Fibroblast of lung (primary cell): ENCODE measurements around the gene SLC22A14. TPM values are rescaled to one million over a fixed set of nuclear protein-coding genes. Genes with fewer than 3 reads are reported as not detected.

Source experiments
- DNase-seq, 2 donors: peaks; one replicate each; pipeline versions ENCODE4 v3.0.0 to v3.0.0-alpha.2; 2010; ENCODE audit warnings: low read depth in 2 of 2
- H2AFZ ChIP-seq: 2 replicates; pipeline ENCODE4 v1.5.1; 2012; ENCODE audit warnings: low read length, control low read depth, inconsistent platforms
- H3K27ac ChIP-seq: 2 replicates; pipeline ENCODE4 v1.5.1; 2011; ENCODE audit warnings: low read length, control low read depth; ENCODE audit not compliant: insufficient read depth
- H3K27me3 ChIP-seq: 2 replicates; pipeline ENCODE4 v1.5.1; 2011; ENCODE audit warnings: mild to moderate bottlenecking, low read length; ENCODE audit not compliant: control insufficient read depth, insufficient read depth
- H3K36me3 ChIP-seq: 2 replicates; pipeline ENCODE4 v1.5.1; 2011; ENCODE audit warnings: low read length; ENCODE audit not compliant: control insufficient read depth, insufficient read depth
- H3K4me1 ChIP-seq: 2 replicates; pipeline ENCODE4 v1.5.1; 2011; ENCODE audit warnings: low read length; ENCODE audit not compliant: control insufficient read depth, insufficient read depth; ENCODE audit errors: extremely low read depth
- H3K4me2 ChIP-seq: 2 replicates; pipeline ENCODE4 v1.5.1; 2011; ENCODE audit warnings: low read length, control low read depth; ENCODE audit not compliant: insufficient read depth; ENCODE audit errors: extremely low read depth
- H3K4me3 ChIP-seq, 4 experiments: fragments of 200-600 bp in 1 of 4; sonication (generic) in 1 of 4; replicated peaks in 1 of 4; 2 replicates each; pipeline ENCODE4 v1.5.1; 2011 to 2016; ENCODE audit warnings: low read length in 4 of 4, low read depth in 3 of 4, mild to moderate bottlenecking in 3 of 4, control low read depth in 2 of 4, inconsistent platforms in 1 of 4, mixed read lengths in 1 of 4; ENCODE audit not compliant: insufficient read depth in 1 of 4; ENCODE audit errors: control extremely low read depth in 1 of 4
- H3K79me2 ChIP-seq: 2 replicates; pipeline ENCODE4 v1.5.1; 2012; ENCODE audit warnings: mild to moderate bottlenecking, low read length, inconsistent platforms; ENCODE audit not compliant: control insufficient read depth, insufficient read depth
- H3K9ac ChIP-seq: 2 replicates; pipeline ENCODE4 v1.5.1; 2011; ENCODE audit warnings: mild to moderate bottlenecking, low read length, control low read depth; ENCODE audit not compliant: insufficient read depth
- H3K9me3 ChIP-seq: 2 replicates; pipeline ENCODE4 v1.5.1; 2012; ENCODE audit warnings: low read depth, low read length; ENCODE audit not compliant: control insufficient read depth, insufficient read depth
- H4K20me1 ChIP-seq: 2 replicates; pipeline ENCODE4 v1.5.1; 2011; ENCODE audit warnings: low read length; ENCODE audit not compliant: control insufficient read depth, insufficient read depth; ENCODE audit errors: extremely low read depth
- EZH2 ChIP-seq: IDR thresholded peaks from 2 replicates; pipeline ENCODE4 v1.5.1; 2012; ENCODE audit warnings: low read length, control low read depth, mild to moderate bottlenecking; ENCODE audit errors: missing control alignments
- polyA plus RNA-seq, 2 donors: library from polyadenylated mRNA; depleted of rRNA in 1 of 2; stranded (reverse) in 1 of 2; unstranded in 1 of 2; fragments of >200 nt; gene quantifications; 2 replicates each; pipeline ENCODE4 v1.2.1, GENCODE V29; 2011 to 2012; ENCODE audit warnings: missing spikeins in 1 of 2
- total RNA-seq: library from RNA; depleted of rRNA; stranded (reverse); fragments of >200 nt; gene quantifications from 2 replicates; pipeline ENCODE4 v1.2.1, GENCODE V29; 2014
- TF ChIP-seq, protein P1 (sequence below), 2 donors: IDR thresholded peaks in 1 of 2; conservative IDR thresholded peaks in 1 of 2; 1 replicate in 1 of 2; 2 replicates in 1 of 2; pipeline ENCODE4 v1.5.1; 2011 to 2012; ENCODE audit warnings: low read length in 2 of 2, control low read depth in 1 of 2, inconsistent platforms in 1 of 2, low read depth in 1 of 2, mild to moderate bottlenecking in 1 of 2

The SLC22A14 gene
- total and polyA plus RNA-seq, 2 donors (not counting 1 experiment from before 2014, with no cell fraction given), result 0.17 TPM; not detected in 1

GRCh38 chr3:38253704-38254103 lies 28.4 kb upstream of the SLC22A14 start:
- Histone ChIP-seq H3K27ac (no peak overlapping the region), H3K9me3 (no peaks in the 10 kb centered on the region), H3K27me3 (no peaks in the 10 kb centered on the region), H3K79me2 (no peaks in the 10 kb centered on the region), H3K4me2 (no peak overlapping the region), H3K4me1 (no peaks in the 10 kb centered on the region), H2AFZ (no peak overlapping the region), H3K4me3 (no peak overlapping the region), H3K9ac (no peak overlapping the region), H3K36me3 (peaks cover 6% of the 10 kb centered on the region), H4K20me1 (no peaks in the 10 kb centered on the region)
- no peak for DNase-seq
- TF ChIP-seq, protein P1, sequence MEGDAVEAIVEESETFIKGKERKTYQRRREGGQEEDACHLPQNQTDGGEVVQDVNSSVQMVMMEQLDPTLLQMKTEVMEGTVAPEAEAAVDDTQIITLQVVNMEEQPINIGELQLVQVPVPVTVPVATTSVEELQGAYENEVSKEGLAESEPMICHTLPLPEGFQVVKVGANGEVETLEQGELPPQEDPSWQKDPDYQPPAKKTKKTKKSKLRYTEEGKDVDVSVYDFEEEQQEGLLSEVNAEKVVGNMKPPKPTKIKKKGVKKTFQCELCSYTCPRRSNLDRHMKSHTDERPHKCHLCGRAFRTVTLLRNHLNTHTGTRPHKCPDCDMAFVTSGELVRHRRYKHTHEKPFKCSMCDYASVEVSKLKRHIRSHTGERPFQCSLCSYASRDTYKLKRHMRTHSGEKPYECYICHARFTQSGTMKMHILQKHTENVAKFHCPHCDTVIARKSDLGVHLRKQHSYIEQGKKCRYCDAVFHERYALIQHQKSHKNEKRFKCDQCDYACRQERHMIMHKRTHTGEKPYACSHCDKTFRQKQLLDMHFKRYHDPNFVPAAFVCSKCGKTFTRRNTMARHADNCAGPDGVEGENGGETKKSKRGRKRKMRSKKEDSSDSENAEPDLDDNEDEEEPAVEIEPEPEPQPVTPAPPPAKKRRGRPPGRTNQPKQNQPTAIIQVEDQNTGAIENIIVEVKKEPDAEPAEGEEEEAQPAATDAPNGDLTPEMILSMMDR (conservative IDR thresholded peaks at IDR 0.05 in 1 of 2, IDR thresholded peaks at IDR 0.05 in 1 of 2; ENCODE audit: low read depth in 1 of 2, low read length in 2 of 2), result no peak
- TF ChIP-seq EZH2, result no peak

- Histone ChIP-seq H3K79me2 (no peaks in the 10 kb centered on the region), H3K4me3 (no peak overlapping the region), H3K4me2 (no peak overlapping the region), H2AFZ (no peak overlapping the region), H3K9ac (no peak overlapping the region), H3K36me3 (peaks cover 6% of the 10 kb centered on the region), H4K20me1 (no peaks in the 10 kb centered on the region), H3K27me3 (no peaks in the 10 kb centered on the region), H3K4me1 (no peaks in the 10 kb centered on the region), H3K9me3 (no peaks in the 10 kb centered on the region), H3K27ac (no peak overlapping the region)
- DNase-seq, result no peak
- no peak for TF ChIP-seq EZH2
- TF ChIP-seq, protein P1 (conservative IDR thresholded peaks at IDR 0.05 in 1 of 2, IDR thresholded peaks at IDR 0.05 in 1 of 2; ENCODE audit: low read depth in 1 of 2, low read length in 2 of 2), result no peak
Measured at GRCh38 chr3:38254872-38255271, 27.2 kb upstream of the SLC22A14 start.

DNA sequence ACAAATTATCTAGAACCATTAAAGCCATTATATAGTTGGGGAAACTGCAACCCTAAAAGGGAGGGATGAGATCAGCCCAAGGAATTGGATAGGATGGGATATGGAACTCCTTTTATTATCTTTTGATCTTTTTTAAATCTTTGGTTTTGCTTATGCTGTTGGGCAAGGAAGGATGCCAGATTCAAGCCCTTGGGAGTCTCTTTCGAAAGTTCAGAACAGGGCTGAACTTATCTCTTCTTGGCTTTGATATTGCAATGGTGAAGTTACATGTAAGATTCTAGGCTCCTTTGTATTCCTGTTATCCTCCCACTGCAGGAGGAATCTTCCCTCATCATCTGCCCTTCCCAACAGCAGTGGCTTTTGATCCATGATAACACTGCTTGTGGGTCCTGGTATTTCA lies 26.5 kb upstream of the SLC22A14 start:
- Histone ChIP-seq H3K27ac (no peak overlapping the region), H2AFZ (no peak overlapping the region), H3K4me1 (no peaks in the 10 kb centered on the region), H3K4me3 (no peak overlapping the region), H3K79me2 (no peaks in the 10 kb centered on the region), H3K4me2 (no peak overlapping the region), H4K20me1 (no peaks in the 10 kb centered on the region), H3K36me3 (peaks cover 6% of the 10 kb centered on the region), H3K9me3 (no peaks in the 10 kb centered on the region), H3K9ac (no peak overlapping the region), H3K27me3 (no peaks in the 10 kb centered on the region)
- no peak for TF ChIP-seq EZH2
- TF ChIP-seq, protein P1 (conservative IDR thresholded peaks at IDR 0.05 in 1 of 2, IDR thresholded peaks at IDR 0.05 in 1 of 2; ENCODE audit: low read depth in 1 of 2, low read length in 2 of 2), result no peak
- DNase-seq, result no peak
